Medulla oblongata (tissue), 1 donor: ENCODE measurements around the gene PAX7.
"Not testable (repeated sequence)": the region's sequence is repeated elsewhere in the genome, so short reads cannot be mapped to it uniquely, and the experiment has no call there.

Experiments
- DNase-seq: peaks from one replicate; pipeline ENCODE4 v3.0.0-alpha.2; 2015; ENCODE audit errors: extremely low spot score

Gene PAX7

DNA sequence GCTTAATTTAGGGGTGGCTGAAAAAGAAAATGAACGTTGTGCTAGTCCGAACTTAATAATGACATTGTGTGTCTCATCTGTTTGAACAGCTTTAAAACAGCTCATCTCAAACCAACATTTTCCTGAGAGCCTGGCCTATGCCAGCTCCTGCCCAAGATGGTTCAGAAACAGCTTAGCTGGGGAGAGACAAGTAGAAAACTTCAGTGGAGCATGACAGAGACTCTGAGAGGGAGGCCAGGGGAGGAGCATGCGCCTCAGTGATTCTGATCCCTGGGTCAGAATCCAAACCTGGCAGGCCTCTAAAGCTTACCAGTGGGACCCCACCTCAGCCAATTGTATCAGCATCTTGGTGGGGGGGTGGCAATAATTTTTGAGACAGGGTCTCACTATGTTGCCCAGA is 129.5 kb downstream of the PAX7 start:
- DNase-seq, result no peak

DNA sequence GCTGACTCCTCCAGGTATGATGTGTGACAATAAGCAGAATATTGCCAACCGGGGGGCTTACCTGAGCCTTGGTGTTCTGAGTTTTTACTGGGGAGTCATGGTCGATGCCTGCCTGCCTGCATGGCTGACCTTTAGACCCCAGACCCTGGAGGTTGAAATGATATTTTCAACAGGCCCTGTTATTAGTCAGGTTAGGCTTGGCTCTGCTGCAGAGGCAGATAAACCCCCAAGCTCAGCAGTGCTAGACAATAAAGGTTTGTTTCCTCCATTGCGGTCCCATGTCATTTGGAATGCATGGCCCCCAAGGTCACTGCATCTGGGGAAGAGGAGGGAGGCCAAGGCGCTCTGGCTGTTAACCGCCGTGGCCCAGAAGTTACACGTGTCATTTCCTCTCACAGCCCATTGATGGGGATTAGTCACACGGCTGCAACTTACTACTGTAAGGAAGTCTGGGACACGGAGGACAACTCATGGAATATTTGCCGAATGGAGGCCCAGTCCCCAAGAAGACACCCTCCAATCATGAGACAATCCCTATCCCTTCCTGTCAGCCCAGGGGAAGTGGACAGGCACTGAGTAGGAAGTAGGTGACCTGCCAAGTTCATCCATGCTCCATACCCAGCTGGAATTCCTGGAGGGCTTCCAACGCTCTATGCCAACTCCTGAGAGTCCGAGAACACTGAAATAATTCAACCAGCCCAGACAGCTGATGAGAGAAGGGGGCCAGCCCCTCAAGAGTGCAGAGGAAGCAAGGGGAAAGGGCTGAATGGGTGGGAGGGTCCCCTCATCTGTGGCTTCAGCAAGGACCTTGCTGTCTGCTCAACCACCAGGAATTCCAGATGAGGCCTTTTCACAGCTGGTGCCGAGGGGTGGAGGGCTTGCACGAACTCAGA is 131.5 kb downstream of the PAX7 start:
- peak; percentile 4 for DNase-seq

DNA sequence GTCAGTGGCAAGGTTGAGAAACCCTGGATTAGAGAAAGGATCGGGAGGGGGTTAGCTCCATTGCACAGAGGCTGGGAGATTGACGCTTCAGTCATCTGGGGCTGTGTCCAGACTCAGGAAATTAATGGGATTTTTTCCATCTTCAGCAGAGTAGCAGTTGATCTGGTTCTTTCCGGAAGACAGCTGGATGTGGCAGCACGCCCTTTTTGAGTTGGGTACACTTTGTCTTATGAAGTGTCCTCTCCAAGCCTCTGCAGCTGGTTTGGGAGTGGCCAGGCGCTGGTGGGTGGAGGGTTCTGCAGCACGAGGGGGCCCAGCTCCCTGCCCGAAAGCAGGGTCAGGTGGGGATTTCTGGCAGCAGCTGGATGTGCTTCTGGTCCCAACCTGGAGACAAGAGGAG is 133.7 kb downstream of the PAX7 start:
- no peak for DNase-seq

DNA sequence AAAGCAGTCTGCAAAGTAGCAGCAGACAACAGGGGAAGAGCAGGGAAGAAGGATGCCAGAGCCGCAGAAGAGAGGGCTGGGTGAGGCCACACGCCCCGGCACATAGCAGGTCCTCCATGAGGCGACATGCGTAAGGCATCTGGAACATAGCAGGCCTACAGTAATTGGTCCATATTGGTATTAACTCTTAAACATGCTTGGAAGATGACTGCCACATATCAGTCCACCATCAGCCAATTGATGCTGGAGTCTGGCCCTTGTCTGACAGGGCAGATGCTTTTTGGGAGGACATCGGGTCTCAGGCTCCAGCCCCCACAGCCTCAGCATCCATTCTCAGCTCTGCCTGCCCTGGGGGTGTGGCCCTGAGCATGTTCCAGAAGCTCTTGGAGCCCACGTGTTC is 135.1 kb downstream of the PAX7 start:
- DNase-seq, result no peak

DNA sequence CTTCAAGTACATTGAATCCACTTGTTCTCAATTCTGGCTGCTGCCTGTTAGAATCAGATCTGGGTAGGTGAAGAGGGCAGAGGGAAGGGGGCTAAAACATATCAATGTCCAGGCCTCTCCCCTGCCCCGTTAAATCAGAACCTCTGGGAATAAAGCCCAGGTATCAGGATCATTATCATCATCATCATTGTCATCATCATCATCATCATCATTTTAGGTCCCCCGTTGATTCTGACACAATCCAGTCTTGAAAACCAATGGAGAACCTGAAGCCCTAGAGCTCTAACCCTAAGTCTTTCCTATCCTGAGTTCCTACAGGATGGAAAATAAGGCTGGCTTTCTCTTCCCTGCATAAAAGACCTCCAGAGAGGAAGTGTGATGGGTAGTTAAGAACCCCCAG is 135.7 kb downstream of the PAX7 start:
- no peak for DNase-seq

DNA sequence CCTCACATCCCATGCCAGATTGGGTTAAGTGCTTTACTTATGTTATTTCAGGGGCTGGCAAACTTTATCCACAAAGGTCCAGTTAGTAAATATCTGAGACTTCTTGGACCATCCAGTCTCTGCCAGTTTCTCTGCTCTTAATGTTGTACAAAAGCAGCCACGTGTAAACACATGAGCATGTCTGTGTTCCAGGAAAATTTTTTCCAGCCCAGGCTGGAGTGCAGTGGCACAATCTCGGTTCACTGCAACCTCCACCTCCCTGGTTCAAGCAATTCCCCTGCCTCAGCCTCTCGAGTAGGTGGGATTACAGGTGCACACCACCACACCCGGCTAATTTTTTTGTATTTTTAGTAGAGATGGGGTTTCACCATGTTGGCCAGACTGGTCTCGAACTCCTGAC is 136.9 kb downstream of the PAX7 start:
- not testable (repeated sequence) for DNase-seq

- DNase-seq, result no peak
Observed at GRCh38 chr1:18768086-18768485, 137.4 kb downstream of the PAX7 start.

DNA sequence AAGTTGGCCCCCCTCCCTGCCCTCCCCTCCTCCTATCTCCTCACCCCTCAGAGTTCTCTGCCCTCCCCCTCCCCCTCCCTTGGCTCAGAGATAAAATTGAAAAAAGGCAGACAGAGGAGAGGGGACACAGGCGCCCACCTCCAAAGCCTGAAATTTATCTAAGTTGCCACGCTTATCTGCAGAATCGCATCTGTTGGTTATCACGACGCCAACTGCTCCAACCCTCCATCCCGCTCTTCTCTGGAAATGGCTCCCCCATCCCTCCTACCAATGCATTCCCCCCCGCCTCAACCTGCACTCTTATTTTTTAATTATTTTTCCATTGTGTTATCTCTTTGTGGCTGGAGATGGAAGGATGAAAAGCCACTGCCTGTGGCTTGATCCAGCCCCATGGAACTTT is 138.5 kb downstream of the PAX7 start:
- no peak for DNase-seq

DNA sequence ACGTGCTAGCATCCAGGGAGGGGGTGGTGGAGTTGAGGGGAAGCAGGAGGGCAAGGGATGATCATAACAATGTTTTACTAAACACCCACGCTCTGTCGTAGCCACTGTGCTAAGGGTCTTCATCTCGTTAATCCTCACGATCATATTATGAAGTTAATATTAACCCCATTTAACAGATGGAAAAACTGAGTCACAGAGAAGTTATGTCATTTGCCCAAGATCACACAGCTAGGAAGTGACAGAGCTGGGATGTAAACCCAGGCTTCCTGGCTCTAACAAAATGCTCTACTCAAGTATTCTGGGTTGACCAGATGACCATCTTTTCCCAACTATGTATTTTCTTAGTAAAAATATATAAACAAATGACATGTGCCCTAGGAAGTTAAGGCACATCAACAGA is 140.2 kb downstream of the PAX7 start:
- no peak for DNase-seq

GRCh38 chr1:18773753-18774152 is 143.1 kb downstream of the PAX7 start:
- no peak for DNase-seq

DNA sequence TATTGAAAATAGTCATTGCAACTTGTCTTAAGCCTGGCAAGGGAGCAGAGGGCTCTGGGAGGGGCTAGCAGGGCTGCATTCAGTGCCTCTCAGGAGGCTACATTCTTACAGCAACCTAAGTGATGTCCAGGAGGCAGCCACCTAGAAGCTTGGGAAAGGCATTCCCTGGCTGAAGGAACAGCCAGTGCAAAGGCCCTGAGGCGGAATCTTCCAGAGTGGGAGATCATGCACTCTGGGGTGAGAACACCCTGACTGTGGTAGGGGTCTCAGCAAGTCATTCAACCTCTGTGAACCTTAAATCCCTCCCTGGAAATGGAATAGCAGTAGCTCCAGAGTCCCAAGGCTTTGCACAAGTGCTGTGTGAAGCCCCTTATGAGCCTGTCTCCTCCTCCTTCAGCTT is 144.7 kb downstream of the PAX7 start:
- DNase-seq, result no peak

- DNase-seq, result no peak
Observed at GRCh38 chr1:18776777-18777176, 146.1 kb downstream of the PAX7 start.

DNA sequence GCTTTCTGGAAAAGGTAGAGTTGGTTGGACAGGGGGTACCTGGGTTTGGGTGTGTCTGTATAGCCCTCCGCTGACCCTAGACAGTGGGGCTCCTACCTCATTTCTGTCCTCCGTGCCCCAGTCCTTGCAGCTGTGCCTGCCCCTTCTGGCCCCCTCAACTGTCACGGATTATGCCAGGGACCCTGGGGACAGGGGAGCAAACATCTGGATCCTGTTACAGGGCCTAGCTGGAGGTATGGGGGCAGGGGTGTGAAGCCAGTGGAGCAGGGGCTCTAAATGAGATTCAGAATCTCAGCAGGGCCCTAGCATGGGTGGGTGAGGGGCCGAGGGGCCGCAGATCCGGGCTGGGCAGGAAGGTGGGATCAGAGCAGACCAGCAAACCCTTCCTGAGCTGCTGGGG is 147.8 kb downstream of the PAX7 start:
- DNase-seq, result no peak

DNA sequence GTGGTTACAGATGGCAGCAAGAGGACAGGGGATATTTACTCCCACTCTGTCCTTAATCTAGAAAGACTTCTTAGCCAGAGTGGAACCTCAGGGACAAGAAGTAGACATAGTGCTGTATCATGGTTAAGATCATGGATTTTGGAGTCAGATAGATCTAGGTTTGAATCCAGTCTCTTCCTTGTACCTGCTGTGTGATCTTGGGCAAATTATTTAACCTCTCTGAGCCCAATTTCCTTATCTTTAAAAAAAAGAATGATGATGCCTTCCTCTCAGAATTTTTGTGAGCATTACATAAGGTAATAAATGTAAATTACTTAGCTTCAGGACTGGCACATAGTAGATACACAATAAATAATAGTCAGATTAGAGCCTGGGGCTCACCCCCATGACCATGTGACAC is 150.4 kb downstream of the PAX7 start:
- no peak for DNase-seq

- no peak for DNase-seq
Observed at GRCh38 chr1:18783705-18784481, 153.2 kb downstream of the PAX7 start.

GRCh38 chr1:18784482-18784831 is 153.8 kb downstream of the PAX7 start:
- DNase-seq, result no peak

- DNase-seq, result no peak
Observed at GRCh38 chr1:18786149-18786548, 155.5 kb downstream of the PAX7 start.

DNA sequence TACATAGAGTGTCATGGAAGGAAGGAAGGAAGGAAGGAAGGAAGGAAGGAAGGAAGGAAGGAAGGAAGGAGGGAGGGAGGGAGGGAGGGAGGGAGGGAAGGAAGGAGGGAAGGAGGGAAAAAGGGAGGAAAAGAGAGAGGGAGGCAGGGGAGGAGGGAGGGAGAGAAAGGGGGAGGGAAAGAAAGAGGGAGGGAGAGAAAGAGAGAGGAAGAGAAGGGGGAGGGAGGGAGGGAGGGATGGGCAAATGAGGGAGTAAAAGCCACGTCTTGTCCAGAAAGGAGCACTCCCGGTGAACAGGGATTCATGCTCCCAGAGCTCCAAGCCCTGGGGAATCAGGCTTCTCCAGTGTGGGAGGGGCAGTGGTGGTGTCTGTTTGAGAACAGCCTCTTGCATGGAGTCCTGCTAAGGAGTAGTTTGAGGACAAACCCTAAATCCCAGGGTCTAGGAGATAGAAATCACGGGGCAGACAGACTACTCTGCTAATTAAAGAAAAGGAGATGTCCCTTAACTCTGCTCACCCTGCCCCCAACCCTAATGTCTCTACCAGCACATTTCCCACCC is 157.3 kb downstream of the PAX7 start:
- DNase-seq, result no peak

- no peak for DNase-seq
Observed at GRCh38 chr1:18789246-18789645, 158.6 kb downstream of the PAX7 start.

- DNase-seq, result no peak
Observed at GRCh38 chr1:18792747-18793146, 162.1 kb downstream of the PAX7 start.

DNA sequence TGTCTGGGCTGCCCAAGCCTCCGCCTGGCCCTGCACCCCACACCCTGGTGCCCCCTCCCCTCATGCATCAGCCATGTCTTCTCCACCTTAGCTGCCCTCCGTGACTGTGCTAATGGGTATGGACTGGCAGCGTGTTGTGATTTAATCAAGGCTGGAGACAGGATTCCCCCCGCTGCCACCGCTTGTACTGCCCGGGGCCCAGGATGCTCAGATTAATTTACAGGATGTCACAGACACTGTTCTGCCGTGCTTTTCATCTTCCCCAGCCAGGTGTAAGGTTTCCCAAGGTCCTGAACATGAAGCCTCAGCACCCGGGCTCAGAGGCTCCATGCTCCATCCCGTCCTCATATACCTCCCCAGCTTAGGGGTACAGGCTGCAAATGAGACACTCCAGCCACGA is 162.5 kb downstream of the PAX7 start:
- DNase-seq, result no peak

DNA sequence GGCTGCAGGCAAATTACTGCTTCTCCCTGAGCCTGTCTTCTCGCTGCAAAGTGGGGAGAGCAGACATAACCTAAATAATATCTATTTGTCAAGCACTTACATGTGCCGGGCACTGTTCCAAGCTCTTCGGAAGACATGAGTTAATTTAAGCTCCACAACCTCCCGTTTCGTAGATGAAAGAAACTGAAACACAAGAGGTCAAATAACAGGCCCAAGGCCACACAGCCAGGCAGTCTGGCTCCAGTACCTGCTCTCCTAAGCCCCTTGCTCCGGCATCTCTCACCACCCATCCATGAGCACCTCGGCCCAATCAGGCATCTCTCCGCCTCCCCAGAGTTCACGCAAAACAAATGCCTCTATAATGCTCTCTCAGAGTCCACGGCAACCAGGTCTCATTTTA is 163.4 kb downstream of the PAX7 start:
- DNase-seq, result no peak

GRCh38 chr1:18794561-18794960 is 163.9 kb downstream of the PAX7 start:
- DNase-seq, result no peak
